ENCODE results near the gene MAD1L1.
"Not testable (repeated sequence)": the region's sequence is repeated elsewhere in the genome, so short reads cannot be mapped to it uniquely, and the experiment has no call there.

Gene MAD1L1

GRCh38 chr7:2002561-2003450 lies 229.9 kb downstream of the MAD1L1 start:
- no peak for DNase-seq (ENCODE audit: low read depth)

DNA sequence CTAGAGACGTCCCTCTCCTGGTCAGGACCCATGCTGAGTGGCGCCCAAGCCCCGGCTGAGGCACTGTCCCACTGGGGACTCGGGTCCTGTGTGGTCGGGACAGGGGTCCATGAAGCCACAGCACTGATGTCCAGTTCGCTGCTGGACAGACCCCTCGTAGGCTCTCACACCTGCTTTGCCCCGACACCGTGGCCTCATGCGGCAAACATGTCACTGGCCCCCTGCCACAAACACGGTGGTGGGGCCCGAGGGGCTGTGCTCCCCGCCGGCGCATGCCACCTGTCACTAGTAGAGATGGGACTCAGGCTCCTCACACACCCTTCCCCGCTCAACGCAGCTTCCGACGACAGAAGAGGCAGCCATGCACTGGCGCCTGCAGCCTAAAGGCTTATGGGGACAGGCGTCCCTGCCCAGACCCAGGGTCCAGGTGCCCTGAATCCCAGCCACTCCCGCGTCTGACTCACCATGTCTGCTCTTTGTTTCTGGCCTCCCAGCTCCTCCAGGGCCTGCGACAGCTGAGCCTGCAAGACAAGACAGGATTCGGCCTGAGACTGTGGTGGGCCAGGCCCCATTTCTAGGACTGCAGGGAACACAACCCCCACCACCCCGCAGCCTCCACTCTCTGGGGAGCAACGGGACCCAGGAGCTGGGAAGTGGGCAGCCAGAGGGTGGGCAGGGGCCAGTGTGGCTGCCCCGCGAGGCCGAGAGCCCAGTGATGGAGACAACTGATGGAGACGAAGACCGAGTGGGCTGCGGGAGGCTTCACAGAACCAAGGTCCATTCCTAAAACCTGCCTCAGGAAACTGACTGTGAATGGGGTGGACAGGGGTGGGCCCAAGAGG lies 230.9 kb downstream of the MAD1L1 start:
- DNase-seq (ENCODE audit: low read depth): no peak

- DNase-seq (ENCODE audit: low read depth): no peak
Measured at GRCh38 chr7:2000746-2001321, 231.9 kb downstream of the MAD1L1 start.

- DNase-seq (ENCODE audit: low read depth): no peak
Measured at GRCh38 chr7:2000153-2000687, 232.5 kb downstream of the MAD1L1 start.

DNA sequence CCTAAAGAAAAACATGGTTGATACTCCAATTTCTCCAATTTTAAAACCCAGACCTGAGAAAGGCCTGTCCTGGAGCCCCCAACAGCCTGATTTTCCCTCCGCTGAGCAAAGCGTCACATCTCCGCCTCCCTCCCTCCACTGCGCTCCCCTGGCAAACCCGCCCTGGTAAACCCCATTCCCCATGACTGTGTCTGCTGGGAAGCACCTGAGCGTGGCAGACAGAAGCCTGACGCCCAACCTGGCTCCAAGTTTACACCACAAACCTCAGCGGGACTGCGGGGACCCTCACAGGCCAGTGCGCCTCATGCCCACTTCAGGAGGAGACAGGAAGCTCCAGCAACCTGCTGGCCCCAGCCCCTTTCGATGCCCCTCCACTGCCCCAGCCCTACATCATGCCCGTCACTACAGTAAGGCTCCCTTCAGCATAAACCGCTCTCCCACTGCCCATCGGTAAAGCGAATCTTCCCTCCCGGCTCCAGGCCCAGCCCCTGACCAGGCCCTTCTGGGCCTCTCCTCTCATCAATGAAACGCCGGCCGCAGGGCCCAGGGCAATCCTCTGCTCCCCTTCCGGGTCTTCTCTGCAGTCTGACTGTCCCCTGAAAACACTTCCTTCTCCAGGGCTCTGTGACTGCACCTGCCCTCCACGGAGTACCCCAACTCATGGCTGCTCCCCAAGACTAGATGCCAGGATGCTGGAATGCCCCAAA lies 233.3 kb downstream of the MAD1L1 start:
- DNase-seq (ENCODE audit: low read depth): no peak

DNA sequence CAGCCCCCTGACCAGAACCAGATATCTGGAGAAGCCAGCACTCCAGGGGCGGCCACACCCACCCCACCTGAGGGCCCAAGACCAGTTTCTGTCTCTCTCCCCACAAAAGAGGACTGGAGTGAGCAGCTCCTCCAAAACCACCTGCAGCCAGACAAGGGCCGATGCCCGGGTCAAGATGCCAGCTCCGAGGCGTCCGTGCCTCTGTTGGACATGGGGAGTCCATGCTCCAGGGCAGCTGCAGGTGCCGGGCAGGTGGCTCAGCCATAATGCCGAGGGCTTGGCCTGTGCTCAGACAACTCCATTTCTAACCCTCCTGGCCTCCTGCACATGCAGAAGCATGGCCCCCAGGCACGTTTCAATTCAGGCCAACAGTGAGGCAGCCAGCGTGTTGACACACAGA lies 234.6 kb downstream of the MAD1L1 start:
- DNase-seq (ENCODE audit: low read depth): no peak

DNA sequence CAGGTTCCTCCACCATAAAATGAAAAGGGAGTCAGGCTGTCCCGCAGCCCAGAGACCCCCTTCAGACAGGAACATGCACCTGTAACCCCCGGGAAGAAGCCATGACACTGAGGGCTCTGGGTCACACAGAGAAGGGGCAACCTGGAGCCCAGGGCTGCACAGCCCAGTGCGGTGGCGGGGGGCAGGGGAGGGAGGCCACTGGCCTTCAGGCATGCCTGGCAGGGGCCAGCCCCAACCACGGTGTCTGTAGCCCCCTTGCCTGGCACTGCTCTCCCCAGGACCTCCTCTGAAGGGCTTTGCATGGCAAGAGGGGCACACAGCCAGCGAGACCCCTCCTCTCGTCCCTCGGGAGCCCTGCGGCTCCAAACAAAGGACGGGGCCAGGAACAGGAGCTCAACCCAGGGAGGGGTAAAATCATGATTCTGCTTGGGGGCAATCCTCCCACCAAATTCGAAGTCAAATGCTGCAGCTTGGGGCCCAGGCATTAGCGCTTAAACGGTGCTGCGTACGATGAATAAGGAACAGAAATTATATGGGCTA lies 235.1 kb downstream of the MAD1L1 start:
- DNase-seq (ENCODE audit: low read depth): no peak

DNA sequence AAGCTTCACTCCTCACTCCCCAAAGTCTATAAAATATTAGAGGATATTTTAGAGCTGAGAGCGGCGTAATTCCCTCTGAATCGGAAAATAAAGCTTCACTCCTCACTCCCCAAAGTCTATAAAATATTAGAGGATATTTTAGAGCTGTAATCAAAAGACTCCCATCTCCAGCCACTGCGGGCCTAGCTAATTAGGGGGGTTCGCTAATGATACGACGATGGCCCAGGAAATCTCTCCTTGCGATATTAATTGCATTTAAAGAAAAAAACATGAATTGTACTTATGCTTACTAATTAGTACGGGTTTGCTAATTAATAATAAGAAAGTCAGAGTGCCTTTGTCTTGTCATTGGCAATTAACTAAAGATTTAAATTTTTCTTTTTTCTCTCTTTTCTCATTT lies 235.9 kb downstream of the MAD1L1 start:
- DNase-seq (ENCODE audit: low read depth): no peak

DNA sequence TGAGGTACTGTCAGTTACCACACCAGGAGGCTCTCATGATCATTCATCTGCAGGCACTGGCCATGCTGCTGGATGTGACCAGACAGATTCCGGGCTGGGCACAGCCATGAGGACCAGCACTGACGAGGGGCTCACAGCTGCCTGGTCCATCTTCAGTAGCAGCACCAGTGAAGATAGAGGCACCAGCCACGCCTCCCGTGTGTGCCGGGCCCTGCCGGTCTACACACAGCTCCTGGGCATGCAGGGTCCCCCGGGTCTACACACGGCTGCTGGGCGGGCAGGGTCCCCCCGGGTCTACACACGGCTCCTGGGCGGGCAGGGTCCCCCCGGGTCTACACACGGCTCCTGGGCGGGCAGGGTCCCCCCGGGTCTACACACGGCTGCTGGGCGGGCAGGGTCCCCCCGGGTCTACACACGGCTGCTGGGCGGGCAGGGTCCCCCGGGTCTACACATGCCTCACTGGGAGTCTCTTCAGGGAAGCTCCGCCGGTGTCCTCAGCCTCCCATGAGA lies 236.8 kb downstream of the MAD1L1 start:
- DNase-seq (ENCODE audit: low read depth): not testable (repeated sequence)

GRCh38 chr7:1995426-1995825 lies 237.3 kb downstream of the MAD1L1 start:
- DNase-seq (ENCODE audit: low read depth): no peak

- DNase-seq (ENCODE audit: low read depth): no peak
Measured at GRCh38 chr7:1994931-1995330, 237.8 kb downstream of the MAD1L1 start.

DNA sequence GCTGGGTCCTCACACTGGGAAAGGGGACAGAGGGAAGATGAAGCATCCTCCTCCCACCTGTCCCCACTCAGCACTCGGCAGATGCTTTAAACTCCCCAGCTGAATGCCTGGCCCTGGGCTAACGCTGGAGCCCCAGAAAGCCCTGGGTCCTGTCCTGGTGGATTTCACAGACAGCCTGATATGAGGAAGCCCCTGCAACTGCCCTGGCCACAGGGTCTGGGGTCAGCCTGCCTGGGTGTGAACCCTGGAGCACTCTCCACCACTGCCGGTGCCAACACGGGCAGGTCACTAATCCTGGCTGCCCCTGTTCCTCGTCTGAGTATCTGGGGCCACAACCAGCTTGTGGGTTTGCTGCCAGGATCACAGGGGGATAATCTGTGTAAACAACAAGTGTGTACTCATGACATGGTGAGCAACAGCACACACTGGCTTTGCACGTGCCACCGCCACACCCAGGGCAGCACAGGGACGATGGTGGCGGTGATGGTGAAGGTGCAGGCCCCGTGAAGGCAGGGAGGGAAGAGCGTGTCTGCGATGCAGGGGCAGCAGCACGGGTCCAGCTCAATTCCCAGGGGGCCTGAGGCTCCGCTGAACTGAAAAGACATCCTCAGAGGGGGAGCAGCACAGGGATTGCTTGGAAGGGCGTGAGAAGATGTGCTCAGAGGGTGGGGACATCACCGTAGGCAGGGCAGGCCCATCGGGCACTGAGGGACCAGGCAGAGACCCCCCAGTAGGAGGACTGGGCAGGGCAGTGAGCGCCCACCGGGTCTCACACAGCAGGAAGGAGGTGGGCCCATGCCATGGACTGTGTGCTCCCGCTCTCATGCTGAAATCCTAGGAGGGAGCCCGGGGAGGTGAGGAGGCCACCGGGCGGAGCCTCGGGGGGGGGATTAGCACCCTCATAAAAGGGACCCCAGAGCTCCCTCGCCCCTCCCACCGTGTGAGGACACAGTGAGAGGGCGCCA lies 238.7 kb downstream of the MAD1L1 start:
- no peak for DNase-seq (ENCODE audit: low read depth)

- no peak for DNase-seq (ENCODE audit: low read depth)
Measured at GRCh38 chr7:1993031-1993695, 239.6 kb downstream of the MAD1L1 start.

- no peak for DNase-seq (ENCODE audit: low read depth)
Measured at GRCh38 chr7:1992554-1992953, 240.2 kb downstream of the MAD1L1 start.

DNA sequence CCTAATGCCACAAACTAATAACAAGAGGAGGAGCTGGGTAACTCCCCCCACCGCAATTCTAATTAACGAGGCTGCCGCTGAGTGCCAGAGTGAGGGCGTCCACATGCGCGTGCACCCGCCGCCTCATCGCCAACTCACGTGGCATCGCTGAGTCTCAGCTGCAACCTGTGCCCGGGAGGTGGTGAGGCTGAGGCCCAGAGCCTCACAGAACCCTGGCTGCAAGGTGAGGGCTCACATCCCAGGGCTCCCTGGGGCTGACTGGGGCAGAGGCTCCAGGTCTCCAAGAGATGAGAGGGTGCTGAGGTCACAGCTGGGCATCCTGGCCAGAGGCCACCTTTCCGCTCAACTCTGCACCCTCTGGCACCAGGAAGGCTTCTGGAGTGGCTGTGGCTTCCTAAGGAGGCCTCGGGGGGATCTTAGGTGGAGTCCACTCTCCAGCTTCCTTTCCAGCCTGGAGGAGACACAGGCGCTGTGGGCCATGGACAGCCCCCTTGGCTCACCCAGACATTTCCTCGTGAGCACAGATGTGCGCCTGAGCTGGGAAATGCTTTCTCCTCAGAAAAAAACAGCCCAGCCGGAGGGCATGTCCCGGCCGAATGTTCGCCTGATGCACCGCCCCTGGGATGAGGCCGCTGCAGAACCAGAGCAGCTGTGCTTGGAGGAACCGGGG lies 242.6 kb downstream of the MAD1L1 start:
- no peak for DNase-seq (ENCODE audit: low read depth)

- no peak for DNase-seq (ENCODE audit: low read depth)
Measured at GRCh38 chr7:1989049-1989860, 243.5 kb downstream of the MAD1L1 start.

- DNase-seq (ENCODE audit: low read depth): no peak
Measured at GRCh38 chr7:1988533-1988930, 244.2 kb downstream of the MAD1L1 start.

Measured in HS-5 (cell line).